Parathyroid adenoma (tissue), 2 donors: Measurements from ENCODE around the gene RUFY2.

Experiments used
- H2AFZ ChIP-seq: fragments of 300-600 bp; sonication (generic); one replicate; pipeline ENCODE4 v1.7.0; 2017; ENCODE audit warnings: antibody characterized with exemption, mild to moderate bottlenecking
- H3K27ac ChIP-seq: fragments of 300-600 bp; sonication (generic); one replicate; pipeline ENCODE4 v1.7.0; 2017
- H3K27me3 ChIP-seq: fragments of 300-600 bp; sonication (generic); one replicate; pipeline ENCODE4 v1.7.0; 2017; ENCODE audit warnings: low read length; ENCODE audit not compliant: control insufficient read depth, insufficient read depth
- H3K36me3 ChIP-seq: fragments of 300-600 bp; sonication (generic); one replicate; pipeline ENCODE4 v1.7.0; 2017; ENCODE audit warnings: low read length; ENCODE audit not compliant: control insufficient read depth, insufficient read depth
- H3K4me1 ChIP-seq: fragments of 300-600 bp; sonication (generic); one replicate; pipeline ENCODE4 v1.7.0; 2017; ENCODE audit warnings: control low read depth
- H3K4me2 ChIP-seq: fragments of 300-600 bp; sonication (generic); one replicate; pipeline ENCODE4 v1.7.0; 2017; ENCODE audit warnings: low read length
- H3K4me3 ChIP-seq: fragments of 300-600 bp; sonication (generic); one replicate; pipeline ENCODE4 v1.7.0; 2017; ENCODE audit warnings: low read depth, low read length
- H3K79me2 ChIP-seq: fragments of 300-600 bp; sonication (generic); one replicate; pipeline ENCODE4 v1.7.0; 2017; ENCODE audit warnings: control low read depth
- H3K9ac ChIP-seq: fragments of 300-600 bp; sonication (generic); one replicate; pipeline ENCODE4 v1.7.0; 2017; ENCODE audit warnings: mild to moderate bottlenecking
- H3K9me3 ChIP-seq: fragments of 300-600 bp; sonication (generic); one replicate; pipeline ENCODE4 v1.7.0; 2017; ENCODE audit warnings: low read length; ENCODE audit not compliant: control insufficient read depth
- CTCF ChIP-seq: fragments of 300-600 bp; sonication (generic); IDR thresholded peaks from one replicate; pipeline ENCODE4 v1.7.0; 2017; ENCODE audit warnings: antibody characterized with exemption, mild to moderate bottlenecking
- donor health status: primary hyperparathyroidism.

RUFY2 gene

GRCh38 chr10:68397005-68397404, 10.1 kb downstream of the RUFY2 start:
- Histone ChIP-seq H3K79me2 (peaks cover 7% of the 10 kb centered on the region), H3K27me3 (no peaks in the 10 kb centered on the region), H3K27ac (no peak overlapping the region), H3K4me2 (no peak overlapping the region), H3K36me3 (no peaks in the 10 kb centered on the region), H2AFZ (no peak overlapping the region), H3K4me3 (no peak overlapping the region), H3K9ac (no peak overlapping the region), H3K9me3 (no peaks in the 10 kb centered on the region), H3K4me1 (no peaks in the 10 kb centered on the region)
- TF ChIP-seq CTCF, result no peak

- no peaks in the 10 kb centered on the region for H3K4me1 ChIP-seq
- no peak overlapping the region for H2AFZ ChIP-seq
- H3K9me3 ChIP-seq, result no peaks in the 10 kb centered on the region
- H3K4me2 ChIP-seq, result no peak overlapping the region
- no peak overlapping the region for H3K4me3 ChIP-seq
- H3K27me3 ChIP-seq, result no peaks in the 10 kb centered on the region
- H3K27ac ChIP-seq, result no peak overlapping the region
- no peak for TF ChIP-seq CTCF
- no peak overlapping the region for H3K9ac ChIP-seq
- no peaks in the 10 kb centered on the region for H3K79me2 ChIP-seq
- H3K36me3 ChIP-seq, result no peaks in the 10 kb centered on the region
These were observed 21.3 kb downstream of the RUFY2 start for GRCh38 chr10:68385740-68386139.

- H3K4me1 ChIP-seq, result no peaks in the 10 kb centered on the region
- H3K4me3 ChIP-seq, result no peak overlapping the region
- H3K9ac ChIP-seq, result no peak overlapping the region
- H3K79me2 ChIP-seq, result no peaks in the 10 kb centered on the region
- no peak for TF ChIP-seq CTCF
- H2AFZ ChIP-seq, result no peak overlapping the region
- no peak overlapping the region for H3K4me2 ChIP-seq
- no peaks in the 10 kb centered on the region for H3K27me3 ChIP-seq
- H3K27ac ChIP-seq, result no peak overlapping the region
- no peaks in the 10 kb centered on the region for H3K9me3 ChIP-seq
- no peaks in the 10 kb centered on the region for H3K36me3 ChIP-seq
These were observed 35.5 kb downstream of the RUFY2 start for GRCh38 chr10:68371604-68372003.

GRCh38 chr10:68367121-68367520, 40.0 kb downstream of the RUFY2 start:
- TF ChIP-seq CTCF, result no peak
- H3K27me3 ChIP-seq, result no peaks in the 10 kb centered on the region
- H3K4me3 ChIP-seq, result no peak overlapping the region
- no peaks in the 10 kb centered on the region for H3K36me3 ChIP-seq
- no peak overlapping the region for H3K9ac ChIP-seq
- no peak overlapping the region for H2AFZ ChIP-seq
- H3K4me2 ChIP-seq, result no peak overlapping the region
- H3K9me3 ChIP-seq, result no peaks in the 10 kb centered on the region
- H3K79me2 ChIP-seq, result no peaks in the 10 kb centered on the region
- H3K27ac ChIP-seq, result no peak overlapping the region
- H3K4me1 ChIP-seq, result no peaks in the 10 kb centered on the region

- TF ChIP-seq CTCF, result no peak
- Histone ChIP-seq H3K36me3 (no peaks in the 10 kb centered on the region), H3K79me2 (no peaks in the 10 kb centered on the region), H2AFZ (no peak overlapping the region), H3K9ac (no peak overlapping the region), H3K4me1 (no peaks in the 10 kb centered on the region), H3K9me3 (no peaks in the 10 kb centered on the region), H3K27me3 (no peaks in the 10 kb centered on the region), H3K4me3 (no peak overlapping the region), H3K27ac (no peak overlapping the region), H3K4me2 (no peak overlapping the region)
These were observed 40.5 kb downstream of the RUFY2 start for GRCh38 chr10:68366600-68366999.
